Measurements from ENCODE around the gene TMEFF2. TPM values are rescaled to one million over a fixed set of nuclear protein-coding genes. Genes with fewer than 3 reads are reported as not detected.

The TMEFF2 gene
- total RNA-seq, 4 donors from 2014 or later: 0.16 to 0.46 (median 0.17) TPM; not detected in 1

DNA sequence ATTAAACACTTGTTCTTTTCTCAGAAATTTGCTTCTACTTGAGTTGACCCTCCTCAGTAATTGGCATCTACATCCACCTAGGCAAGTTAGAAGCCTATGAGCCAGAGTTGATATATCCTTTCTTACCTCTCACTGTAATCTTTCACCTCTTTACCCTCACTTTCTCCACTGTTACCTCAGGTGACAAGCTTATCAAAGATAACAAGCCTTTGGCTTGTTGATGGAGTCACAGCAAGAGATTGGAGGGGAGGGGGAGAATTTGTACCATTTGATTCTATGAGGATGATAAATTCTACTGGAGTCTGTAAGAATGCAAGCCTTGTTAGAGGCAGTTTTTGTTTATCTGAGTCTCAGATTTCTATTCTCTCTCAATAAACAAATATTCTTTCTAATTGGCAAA is 176.9 kb downstream of the TMEFF2 start:
- H3K4me3 ChIP-seq (ENCODE audit: low read depth, poor library complexity, severe bottlenecking): no peak overlapping the region
- DNase-seq (ENCODE audit: low spot score in 2 of 2): no peak
- no peak for TF ChIP-seq POLR2A (IDR thresholded peaks at IDR 0.05)
- no peak for TF ChIP-seq CTCF (IDR thresholded peaks at IDR 0.05)
- intact Hi-C loops (cut with DNase I; ENCODE audit: low total_unique reads): no loop called here

- H3K4me3 ChIP-seq (ENCODE audit: low read depth, poor library complexity, severe bottlenecking): no peak overlapping the region
- 87 to 91% methylated on average over 1 of the region's 1 CpG for WGBS, 2 donors
- TF ChIP-seq POLR2A (IDR thresholded peaks at IDR 0.05) (no peak), CTCF (IDR thresholded peaks at IDR 0.05) (no peak)
- intact Hi-C loops (cut with DNase I; ENCODE audit: low total_unique reads): no loop called here
- no peak for DNase-seq (ENCODE audit: low spot score in 2 of 2)
Observed at GRCh38 chr2:192016265-192016664, 178.5 kb downstream of the TMEFF2 start.

DNA sequence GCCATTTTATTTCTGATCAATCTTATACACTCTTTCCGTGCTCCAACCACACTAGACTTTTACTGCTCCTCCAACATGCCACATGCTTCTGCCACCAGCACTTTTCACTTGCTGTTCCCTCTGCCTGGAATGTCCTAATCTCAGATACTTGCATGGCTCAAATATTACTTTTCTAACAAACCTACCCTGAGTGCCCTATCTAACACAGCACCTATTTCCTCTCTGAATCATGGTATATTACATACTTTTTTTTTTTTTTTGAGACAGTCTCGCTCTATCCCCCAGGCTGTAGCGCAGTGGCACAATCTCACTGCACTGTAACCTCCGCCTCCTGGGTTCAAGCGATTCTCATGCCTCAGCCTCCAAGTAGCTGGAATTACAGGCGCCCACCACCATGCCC is 181.5 kb downstream of the TMEFF2 start:
- DNase-seq (ENCODE audit: low spot score in 2 of 2): no peak
- intact Hi-C loops (cut with DNase I; ENCODE audit: low total_unique reads): no loop called here
- H3K4me3 ChIP-seq (ENCODE audit: low read depth, poor library complexity, severe bottlenecking): no peak overlapping the region
- WGBS, 2 donors: 92 to 96% methylated on average over 6 of the region's 6 CpGs
- TF ChIP-seq CTCF (IDR thresholded peaks at IDR 0.05) (no peak), POLR2A (IDR thresholded peaks at IDR 0.05) (no peak)

- TF ChIP-seq CTCF (IDR thresholded peaks at IDR 0.05) (no peak), POLR2A (IDR thresholded peaks at IDR 0.05) (no peak)
- intact Hi-C loops (cut with DNase I; ENCODE audit: low total_unique reads): no loop called here
- DNase-seq (ENCODE audit: low spot score in 2 of 2): no peak
- H3K4me3 ChIP-seq (ENCODE audit: low read depth, poor library complexity, severe bottlenecking): no peak overlapping the region
- 85 to 86% methylated on average over 1 of the region's 1 CpG for WGBS, 2 donors
Observed at GRCh38 chr2:192011196-192011595, 183.5 kb downstream of the TMEFF2 start.

DNA sequence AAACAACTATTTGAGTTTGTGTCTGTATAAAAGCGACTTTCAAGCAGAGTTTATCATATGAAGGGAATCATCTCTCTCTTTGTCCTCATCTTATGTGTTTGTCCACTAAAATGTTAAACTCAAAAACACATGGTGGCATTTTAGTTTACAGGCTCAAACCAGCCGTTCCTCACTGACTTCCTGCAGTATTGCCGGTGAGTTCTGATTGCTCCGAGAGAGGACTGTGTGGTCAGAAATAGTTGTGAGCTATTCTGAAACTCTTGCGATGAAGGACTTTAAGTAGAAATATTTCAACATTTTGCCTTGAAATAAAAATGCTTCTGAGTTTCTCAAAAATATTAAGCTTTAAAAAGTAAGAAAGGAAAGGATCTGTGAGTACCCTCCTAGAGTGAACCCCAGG is 184.7 kb downstream of the TMEFF2 start:
- WGBS, 2 donors: 75 to 77% methylated on average over 5 of the region's 5 CpGs
- DNase-seq (ENCODE audit: low spot score in 2 of 2): no peak
- intact Hi-C loops (cut with DNase I; ENCODE audit: low total_unique reads): no loop called here
- TF ChIP-seq CTCF (IDR thresholded peaks at IDR 0.05) (no peak), POLR2A (IDR thresholded peaks at IDR 0.05) (no peak)
- H3K4me3 ChIP-seq (ENCODE audit: low read depth, poor library complexity, severe bottlenecking): no peak overlapping the region

DNA sequence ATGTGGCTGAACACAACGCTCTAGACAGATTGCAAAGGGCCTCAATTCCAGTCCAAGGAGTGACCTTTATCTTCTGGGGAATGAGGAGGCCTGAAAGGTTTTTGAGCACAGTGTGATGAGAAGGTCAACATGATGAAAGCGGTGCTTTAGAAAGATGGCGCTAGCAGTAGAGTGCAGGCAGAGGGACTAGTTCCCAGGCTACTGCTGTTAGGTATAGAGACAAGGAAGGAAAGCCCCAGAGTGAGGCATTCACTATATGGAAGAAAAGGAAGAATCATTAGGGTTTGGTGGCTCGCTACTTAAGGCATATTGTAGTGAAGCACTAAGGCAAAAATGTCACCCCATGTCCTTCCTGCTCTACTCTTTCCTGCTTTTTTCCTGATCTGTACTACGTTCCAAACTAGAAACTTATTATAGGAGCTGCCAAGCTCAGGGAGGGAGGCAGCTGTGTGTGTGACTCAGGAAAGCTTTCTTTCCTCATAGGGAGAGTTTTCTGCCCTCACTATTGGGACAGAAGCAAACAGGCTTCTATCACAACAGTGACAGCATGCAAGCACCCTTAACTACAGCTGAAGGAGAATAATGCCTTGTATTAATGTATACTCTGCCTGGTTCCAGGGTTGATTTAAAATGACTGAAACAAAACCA is 187.0 kb downstream of the TMEFF2 start:
- intact Hi-C loops (cut with DNase I; ENCODE audit: low total_unique reads): no loop called here
- TF ChIP-seq POLR2A (IDR thresholded peaks at IDR 0.05) (no peak), CTCF (IDR thresholded peaks at IDR 0.05) (no peak)
- H3K4me3 ChIP-seq (ENCODE audit: low read depth, poor library complexity, severe bottlenecking): no peak overlapping the region

More for the DNA sequence above, 187.0 kb downstream of the TMEFF2 start:
- DNase-seq (ENCODE audit: low spot score in 2 of 2): no peak
- WGBS, 2 donors: 85 to 88% methylated on average over 5 of the region's 5 CpGs
